GM18951 (cell line): ENCODE measurements around the gene MATCAP1.

Experiments
- POLR2A ChIP-seq: IDR thresholded peaks from 4 replicates; pipeline ENCODE4 v1.6.1; 2011; ENCODE audit warnings: mild to moderate bottlenecking; ENCODE audit not compliant: insufficient read length, insufficient read depth; ENCODE audit errors: extremely low read depth
- in situ Hi-C: fragments of 300-500 bp; cut with MboI; formaldehyde crosslinking; loops from one replicate; pipeline ENCODE4 v1.12.0; 2022; ENCODE audit warnings: low sequenced_read_pairs, mixed read lengths, inconsistent platforms; ENCODE audit not compliant: unreplicated experiment

MATCAP1 gene

DNA sequence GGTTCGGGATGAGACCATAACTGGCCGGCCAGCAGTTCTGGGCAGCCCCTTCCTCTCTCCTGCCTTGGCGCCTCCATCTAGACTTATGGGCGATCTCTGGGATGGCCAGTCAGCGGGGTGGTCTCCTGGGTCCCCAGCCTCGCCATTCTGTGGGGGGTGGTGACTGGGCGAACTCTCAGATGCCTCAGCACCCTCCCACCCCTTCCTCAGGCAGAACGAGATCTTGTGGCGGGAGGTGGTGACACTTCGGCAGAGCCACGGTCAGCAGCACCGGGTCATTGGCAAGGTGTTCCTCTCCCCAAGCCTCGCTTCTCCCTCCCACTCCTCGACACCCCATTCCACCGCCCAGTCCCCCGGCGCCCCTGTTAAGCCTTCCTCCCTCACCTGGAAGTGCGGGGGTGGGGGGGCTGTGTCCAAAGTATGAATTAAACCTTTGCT is 17.6 kb downstream of the MATCAP1 start:
- TF ChIP-seq POLR2A, result no peak
- in situ Hi-C loops, result no loop called here

DNA sequence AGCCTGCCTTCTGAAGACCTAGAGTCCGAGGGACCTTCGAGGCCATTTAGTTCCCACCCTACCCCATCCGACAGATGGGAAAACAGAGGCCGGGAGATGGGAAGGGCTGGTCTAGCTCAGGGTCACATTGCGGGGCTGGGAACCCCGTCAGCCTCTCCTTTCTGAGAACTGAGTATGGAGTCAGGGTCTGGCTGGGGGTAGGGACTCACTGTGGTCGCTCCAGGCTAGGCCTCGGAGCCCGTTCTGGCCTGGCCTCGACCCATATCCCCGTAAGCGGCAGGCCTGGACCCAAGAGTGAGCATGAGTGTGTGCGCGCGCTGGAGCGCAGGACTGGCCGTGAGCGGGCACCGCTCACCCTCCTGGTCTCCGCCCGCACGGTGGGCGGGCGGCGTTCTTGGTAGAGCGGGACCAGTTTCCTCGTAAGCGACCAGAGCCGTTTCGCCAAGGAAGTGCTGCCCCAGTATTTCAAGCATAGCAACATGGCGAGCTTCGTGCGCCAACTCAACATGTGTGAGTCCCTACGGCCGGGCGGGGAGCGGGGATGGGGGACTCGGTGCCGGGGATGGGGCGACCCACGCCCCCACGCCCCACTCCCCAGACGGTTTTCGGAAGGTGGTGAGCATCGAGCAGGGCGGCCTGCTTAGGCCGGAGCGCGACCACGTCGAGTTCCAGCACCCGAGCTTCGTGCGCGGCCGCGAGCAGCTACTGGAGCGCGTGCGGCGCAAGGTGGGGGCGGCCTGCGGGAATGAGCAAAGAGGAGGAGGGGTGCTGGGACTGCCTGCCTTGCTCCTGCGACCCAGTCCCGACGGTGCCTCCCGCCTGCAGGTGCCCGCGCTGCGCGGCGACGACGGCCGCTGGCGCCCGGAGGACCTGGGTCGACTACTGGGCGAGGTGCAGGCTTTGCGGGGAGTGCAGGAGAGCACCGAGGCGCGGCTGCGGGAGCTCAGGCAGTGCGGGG is 18.4 kb downstream of the MATCAP1 start:
- in situ Hi-C loops, result no loop called here
- TF ChIP-seq POLR2A, result no peak

DNA sequence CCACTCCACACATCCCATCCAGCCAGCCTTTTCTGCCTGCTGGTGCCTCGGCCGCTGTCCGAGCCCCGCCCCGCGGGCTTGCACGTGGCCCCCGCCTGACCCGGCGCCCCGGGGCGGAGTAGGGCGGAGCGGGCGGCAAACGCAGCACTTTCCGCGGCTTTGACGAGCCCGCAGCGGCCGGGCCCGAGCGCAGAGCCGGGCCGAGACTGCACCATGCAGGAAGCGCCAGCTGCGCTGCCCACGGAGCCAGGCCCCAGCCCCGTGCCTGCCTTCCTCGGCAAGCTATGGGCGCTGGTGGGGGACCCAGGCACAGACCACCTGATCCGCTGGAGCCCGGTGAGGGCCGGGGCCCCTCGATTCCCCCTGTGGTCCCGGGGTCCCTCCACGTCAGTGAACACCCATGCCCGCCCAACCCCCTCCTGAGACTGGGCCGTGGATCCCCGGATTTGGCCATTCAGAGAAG is 19.1 kb downstream of the MATCAP1 start, which contains the start of gene HSF4:
Gene HSF4 (plus strand): TSS at position 147 of the 463 bp plus-strand sequence. CDS start 67 bp downstream, at position 214.
- in situ Hi-C loops, result no loop called here
- TF ChIP-seq POLR2A, result no peak

DNA sequence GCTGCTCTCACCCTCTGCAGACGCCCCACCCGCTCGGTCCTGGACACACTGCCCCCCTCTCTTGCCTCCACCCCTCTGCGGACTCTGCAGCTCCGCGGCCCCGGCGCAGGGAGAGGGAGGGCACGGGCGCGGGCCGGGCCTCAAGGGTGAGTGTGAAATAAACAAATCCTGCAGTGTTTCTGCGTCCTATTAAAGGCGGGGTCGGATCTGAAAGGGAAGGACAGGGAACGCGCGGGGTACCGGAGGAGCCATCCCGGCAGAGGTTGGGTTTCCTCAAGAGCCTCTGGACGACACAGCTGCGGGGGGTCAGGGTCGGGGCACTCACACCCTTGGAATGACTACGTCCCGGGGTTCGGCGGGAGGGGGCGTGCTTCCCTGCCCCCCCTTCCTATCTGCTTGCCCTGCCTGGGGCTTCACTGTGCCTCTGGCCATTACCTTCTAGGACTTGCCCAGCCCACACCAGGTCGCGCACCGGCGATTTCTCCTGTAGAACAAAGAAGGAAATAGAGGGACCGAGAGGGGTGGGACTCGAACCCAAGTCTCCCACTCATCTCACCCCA is 19.7 kb downstream of the MATCAP1 start:
- in situ Hi-C loops, result no loop called here
- TF ChIP-seq POLR2A, result no peak

DNA sequence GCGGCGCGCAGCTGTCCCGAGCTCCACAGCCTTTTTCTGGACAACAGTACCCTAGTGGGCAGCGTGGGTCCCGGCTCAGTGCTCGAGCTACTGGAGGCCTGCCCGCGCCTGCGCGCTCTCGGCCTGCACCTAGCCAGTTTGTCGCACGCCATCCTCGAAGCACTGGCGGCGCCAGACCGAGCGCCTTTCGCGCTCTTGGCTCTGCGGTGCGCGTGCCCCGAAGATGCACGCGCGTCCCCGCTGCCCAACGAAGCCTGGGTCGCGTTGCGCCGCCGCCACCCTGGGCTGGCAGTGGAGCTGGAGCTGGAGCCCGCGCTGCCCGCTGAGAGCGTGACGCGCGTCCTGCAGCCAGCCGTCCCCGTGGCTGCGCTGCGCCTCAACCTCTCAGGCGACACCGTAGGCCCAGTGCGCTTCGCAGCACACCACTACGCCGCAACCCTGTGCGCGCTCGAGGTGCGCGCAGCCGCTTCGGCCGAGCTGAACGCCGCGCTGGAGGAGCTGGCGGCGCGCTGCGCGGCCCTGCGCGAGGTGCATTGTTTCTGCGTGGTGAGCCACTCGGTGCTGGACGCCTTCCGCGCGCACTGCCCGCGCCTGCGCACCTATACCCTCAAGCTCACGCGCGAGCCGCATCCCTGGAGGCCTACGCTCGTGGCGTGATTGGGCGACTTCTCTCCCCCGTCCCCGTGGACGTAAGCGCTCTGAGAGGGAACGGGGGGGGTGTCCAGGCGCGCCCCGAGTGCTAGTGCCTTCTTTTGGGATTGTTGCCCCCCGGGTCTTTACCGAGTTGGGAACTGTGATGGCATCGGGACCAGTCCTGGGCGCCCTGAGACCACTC is 20.4 kb downstream of the MATCAP1 start:
- TF ChIP-seq POLR2A, result no peak
- in situ Hi-C loops, result no loop called here

DNA sequence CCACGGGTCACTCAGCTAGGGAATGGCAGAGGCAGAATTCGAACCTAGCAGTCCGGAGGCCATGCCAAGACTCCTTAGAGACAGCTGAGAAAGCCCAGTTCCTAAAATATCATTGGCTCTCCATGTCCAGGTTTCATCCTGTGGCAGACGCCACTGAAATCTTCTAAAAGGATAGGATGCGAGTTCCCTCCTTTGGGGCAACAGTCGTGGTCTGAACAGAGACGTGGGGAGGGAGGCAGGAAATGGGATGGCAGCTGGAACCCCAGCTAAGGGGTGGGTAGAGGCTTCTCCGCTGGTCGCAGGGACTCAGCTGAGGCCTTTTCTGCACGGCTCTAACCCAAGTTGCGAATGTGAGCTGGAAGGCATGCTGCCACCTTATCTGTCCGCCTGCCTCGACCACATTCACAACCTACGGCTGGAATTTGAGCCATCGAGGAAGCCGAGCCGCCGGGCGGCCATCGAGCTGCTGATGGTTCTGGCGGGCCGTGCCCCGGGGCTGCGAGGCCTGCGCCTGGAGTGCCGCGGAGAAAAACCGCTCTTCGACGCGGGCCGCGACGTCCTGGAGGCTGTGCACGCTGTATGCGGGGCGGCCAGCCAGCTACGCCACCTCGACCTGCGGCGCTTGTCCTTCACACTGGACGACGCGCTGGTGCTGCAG is 21.1 kb downstream of the MATCAP1 start:
- TF ChIP-seq POLR2A, result no peak

DNA sequence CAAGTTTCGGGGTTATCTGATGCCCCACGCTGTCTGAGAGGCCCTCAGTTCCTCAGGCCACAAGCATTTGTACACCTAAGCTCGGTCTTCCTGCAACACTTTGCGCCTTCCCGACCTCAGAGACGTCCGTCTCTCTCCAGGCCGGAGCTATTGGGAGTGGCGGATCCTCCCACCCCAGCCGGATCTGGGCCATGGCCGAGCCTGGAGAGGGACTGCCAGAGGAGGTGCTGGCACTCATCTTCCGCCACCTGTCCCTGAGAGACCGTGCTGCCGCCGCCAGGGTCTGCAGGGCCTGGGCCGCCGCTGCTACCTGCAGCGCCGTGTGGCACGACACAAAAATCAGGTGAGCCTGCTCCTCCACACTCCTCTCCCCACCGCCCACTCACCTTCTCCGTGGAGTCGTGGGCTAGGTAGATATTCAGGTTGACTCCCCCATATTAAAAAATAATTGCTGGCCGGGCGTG is 22.1 kb downstream of the MATCAP1 start:
- in situ Hi-C loops, result no loop called here
- no peak for TF ChIP-seq POLR2A

More for the DNA sequence above, 21.1 kb downstream of the MATCAP1 start:
- in situ Hi-C loops, result no loop called here

DNA sequence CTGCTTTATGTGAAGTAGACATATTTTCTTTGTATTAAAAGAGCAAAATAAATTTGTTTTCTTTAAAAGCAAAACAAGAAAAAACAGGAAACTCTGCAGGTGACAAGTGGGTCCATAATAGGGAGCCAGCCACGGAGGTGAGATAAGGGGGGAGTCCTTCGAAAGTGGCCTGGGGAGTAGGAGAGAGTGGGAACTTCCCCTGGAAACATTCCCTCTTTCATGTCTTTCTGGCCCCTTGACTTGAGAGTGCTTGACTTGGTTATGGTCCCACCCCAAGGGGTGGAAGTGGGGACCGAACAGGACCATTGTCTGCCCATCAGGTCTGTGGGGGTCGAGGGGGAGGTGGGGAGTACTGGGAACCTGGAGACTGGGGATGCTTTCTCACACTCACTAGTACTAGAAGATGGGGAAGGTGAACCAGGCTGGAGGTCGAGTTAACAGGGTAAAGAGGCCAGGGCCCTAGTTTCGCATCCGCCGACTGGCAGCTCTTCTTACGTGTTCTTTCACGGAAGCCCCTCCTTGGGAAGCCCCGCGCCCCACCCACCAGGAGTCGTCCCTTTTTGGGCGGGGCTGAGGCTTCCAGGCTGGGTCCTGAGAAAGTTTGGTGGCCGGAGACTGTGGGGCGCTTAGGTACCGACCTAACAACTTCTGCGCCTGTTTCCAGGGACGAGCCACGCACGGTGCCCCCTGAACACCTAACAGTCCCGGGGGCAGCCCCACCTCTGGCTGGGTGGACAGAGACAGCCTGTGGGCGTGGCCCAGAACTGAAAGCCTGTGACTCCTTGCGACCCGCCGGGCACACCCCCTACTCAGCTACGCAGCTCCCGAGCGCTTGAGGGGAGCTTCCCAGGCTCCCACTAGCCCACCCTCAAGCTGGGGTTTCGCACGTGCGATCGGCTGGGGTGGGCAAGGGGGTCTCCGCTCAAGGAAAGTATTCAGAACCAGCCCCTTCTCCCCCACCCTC is 24.8 kb downstream of the MATCAP1 start:
- peak; percentile 38 for TF ChIP-seq POLR2A
- in situ Hi-C loops, result no loop called here

DNA sequence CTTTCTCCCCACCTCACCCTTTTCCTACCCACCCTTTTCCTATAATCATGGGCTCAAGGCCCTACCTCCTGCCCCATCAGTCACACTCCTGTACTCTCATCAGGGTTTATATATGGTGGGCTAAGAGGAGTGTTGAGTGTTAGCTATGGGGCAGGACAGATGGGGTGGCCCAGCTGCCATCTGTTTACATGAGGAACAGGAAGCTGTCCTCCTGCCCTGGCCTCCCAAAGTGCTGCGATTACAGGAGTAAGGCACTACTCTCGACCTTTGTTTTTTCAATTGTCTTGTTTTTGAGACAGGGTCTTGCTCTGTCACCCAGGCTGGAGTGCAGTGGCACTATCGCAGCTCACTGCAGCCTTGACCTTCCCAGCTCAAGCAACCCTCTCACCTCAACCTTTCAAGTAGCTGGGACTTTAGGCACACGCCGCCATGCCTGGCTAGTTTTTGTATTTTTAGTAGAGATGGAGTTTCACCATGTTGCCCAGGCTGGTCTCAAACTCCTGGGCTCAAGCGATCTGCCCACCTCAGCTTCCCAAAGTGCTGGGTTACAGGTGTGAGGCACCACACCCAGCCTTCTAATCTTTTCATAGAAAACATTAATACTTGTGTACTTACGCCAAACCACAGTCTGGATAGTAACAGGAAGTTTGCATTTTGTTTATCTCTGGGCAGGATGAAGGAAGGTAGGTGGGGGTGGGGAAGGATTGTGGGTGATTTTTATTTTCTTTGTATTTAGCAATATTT is 25.7 kb downstream of the MATCAP1 start:
- in situ Hi-C loops, result no loop called here
- no peak for TF ChIP-seq POLR2A

DNA sequence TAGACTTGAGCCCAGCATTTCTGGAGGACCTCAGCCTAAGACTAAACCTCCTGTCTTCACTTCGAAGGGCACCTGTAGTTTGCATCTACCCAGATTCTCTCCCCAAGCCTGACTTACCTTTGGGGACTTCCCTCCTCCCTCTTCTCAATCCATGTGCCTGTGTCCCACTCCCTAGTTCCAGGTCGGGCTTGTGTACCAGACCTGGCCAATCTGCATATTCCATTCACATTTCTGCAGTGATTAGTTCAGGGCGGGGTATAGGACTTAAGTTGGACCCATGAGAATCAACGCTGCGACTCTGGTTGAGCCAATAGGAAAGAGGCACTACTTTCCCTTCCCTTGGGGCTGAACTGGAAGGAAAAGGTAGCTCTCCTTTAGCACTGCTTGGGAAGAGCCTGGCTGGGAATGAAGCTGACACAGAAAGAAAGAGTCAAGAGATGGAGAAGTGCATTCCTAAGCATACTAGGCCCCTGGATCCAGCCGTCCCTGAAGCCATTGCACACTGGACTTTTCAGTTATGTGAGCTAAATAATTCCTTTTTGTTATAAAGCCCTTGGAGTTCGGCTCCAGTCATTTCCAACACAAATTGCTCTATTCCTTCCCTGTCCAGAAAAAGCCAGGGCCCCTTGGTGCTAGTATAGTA is 26.5 kb downstream of the MATCAP1 start:
- in situ Hi-C loops, result no loop called here
- no peak for TF ChIP-seq POLR2A
